HCT116 (cell line): ENCODE data around the gene SCAND1. TPM values are rescaled to one million over a fixed set of nuclear protein-coding genes. Genes with fewer than 3 reads are reported as not detected.
A peak's percentile ranks its signal among the peaks of the same experiment; 100 is the strongest.

ENCODE experiments used
- ATAC-seq: fragments of 200-7000 bp; cut with Tn5 transposase; 2 replicates; pipeline ENCODE4 v1.9.1; 2020; ENCODE audit warnings: mild to moderate bottlenecking, moderate library complexity
- BruUV-seq: library from RNA; stranded (reverse); fragments of 400-500 nt; replicated peaks from 2 replicates; lab custom pipeline; 2021; lab: Mats Ljungman, UMichigan
- CTCF ChIA-PET: fragments of 300-600 bp; sonication (Branson Sonifier 250); formaldehyde crosslinking; loops from one replicate; lab custom pipeline; 2021; ENCODE audit warnings: antibody characterized with exemption; lab: Charles Lee
- POLR2A ChIA-PET: fragments of 300-600, 350-600 bp; sonication (Branson Sonifier 250); formaldehyde crosslinking; loops from one replicate; lab custom pipeline; 2021; ENCODE audit warnings: antibody characterized with exemption; lab: Charles Lee
- RAD21 ChIA-PET, 2 experiments: fragments of 300-600 bp; sonication (Branson Sonifier 250); formaldehyde crosslinking; loops; one replicate each; lab custom pipeline; 2023; ENCODE audit warnings: low total read pairs in 2 of 2; ENCODE audit not compliant: uncharacterized antibody in 2 of 2, unreplicated experiment in 2 of 2, low non-redundant PET in 1 of 2; lab: Charles Lee
- DNase-seq: peaks from one replicate; pipeline ENCODE4 v3.0.0-alpha.2; 2010; ENCODE audit warnings: low read depth, low spot score
- H2AFZ ChIP-seq: fragments of 200-600 bp; shearing (Covaris generic), sonication (generic); 2 replicates; pipeline ENCODE4 v1.6.1; 2017; ENCODE audit warnings: low read depth, mixed run types, mixed read lengths, antibody characterized with exemption, low read length; ENCODE audit not compliant: poor library complexity, severe bottlenecking
- H3K27ac ChIP-seq: 2 replicates; pipeline ENCODE4 v1.5.1; 2012; ENCODE audit warnings: low read depth, low read length
- H3K27me3 ChIP-seq: fragments of 200-600 bp; sonication (generic); 2 replicates; pipeline ENCODE4 v1.6.1; 2016; ENCODE audit warnings: mixed run types, low read length, mixed read lengths; ENCODE audit not compliant: insufficient read depth
- H3K36me3 ChIP-seq, 2 experiments: fragments of 200-500 bp in 1 of 2; fragments of 200-600 bp in 1 of 2; sonication (Bioruptor generic) in 1 of 2; sonication (generic) in 1 of 2; 2 replicates each; pipeline versions ENCODE4 v1.5.1 to v1.6.1; 2014 to 2016; ENCODE audit warnings: low read length in 2 of 2, inconsistent platforms in 1 of 2, mixed read lengths in 1 of 2, mixed run types in 1 of 2; ENCODE audit not compliant: insufficient read depth in 2 of 2, control insufficient read depth in 1 of 2
- H3K4me1 ChIP-seq, 2 experiments: fragments of 200-600 bp in 1 of 2; sonication (generic) in 1 of 2; 2 replicates each; pipeline versions ENCODE4 v1.5.1 to v1.6.1; 2012 to 2017; ENCODE audit warnings: low read length in 2 of 2, inconsistent platforms in 1 of 2, mild to moderate bottlenecking in 1 of 2, mixed read lengths in 1 of 2, mixed run types in 1 of 2, moderate library complexity in 1 of 2; ENCODE audit not compliant: insufficient read depth in 2 of 2, control insufficient read depth in 1 of 2
- H3K4me2 ChIP-seq: fragments of 200-600 bp; sonication (generic); 2 replicates; pipeline ENCODE4 v1.6.1; 2017; ENCODE audit warnings: mixed run types, low read length, mixed read lengths
- H3K4me3 ChIP-seq, 2 experiments: fragments of 200-600 bp in 1 of 2; sonication (generic) in 1 of 2; replicated peaks in 1 of 2; 2 replicates each; pipeline ENCODE4 v1.5.1; 2011 to 2016; ENCODE audit warnings: low read length in 2 of 2, control low read depth in 1 of 2, low read depth in 1 of 2, mild to moderate bottlenecking in 1 of 2, mixed read lengths in 1 of 2, mixed run types in 1 of 2
- H3K79me2 ChIP-seq: fragments of 200-600 bp; sonication (generic); 2 replicates; pipeline ENCODE4 v1.6.1; 2017; ENCODE audit warnings: mild to moderate bottlenecking, mixed run types, low read length, moderate library complexity, mixed read lengths; ENCODE audit not compliant: insufficient read depth
- H3K9ac ChIP-seq: fragments of 200-600 bp; sonication (generic); 2 replicates; pipeline ENCODE4 v1.6.1; 2016; ENCODE audit warnings: low read length, mixed read lengths
- H3K9me2 ChIP-seq: fragments of 200-600 bp; sonication (generic), shearing (Covaris generic); 2 replicates; pipeline ENCODE4 v1.6.1; 2017; ENCODE audit warnings: mixed run types, mild to moderate bottlenecking, moderate library complexity; ENCODE audit not compliant: insufficient read depth
- H3K9me3 ChIP-seq, 2 experiments: fragments of 200-500 bp in 1 of 2; fragments of 200-600 bp in 1 of 2; sonication (Bioruptor generic) in 1 of 2; sonication (generic) in 1 of 2; 2 replicates each; pipeline ENCODE4 v1.6.1; 2014 to 2017; ENCODE audit warnings: low read length in 2 of 2, mixed read lengths in 2 of 2, inconsistent platforms in 1 of 2, low read depth in 1 of 2, mild to moderate bottlenecking in 1 of 2, mixed run types in 1 of 2, moderate library complexity in 1 of 2; ENCODE audit not compliant: control insufficient read depth in 1 of 2, insufficient read depth in 1 of 2
- H4K20me1 ChIP-seq: fragments of 200-600 bp; sonication (generic), shearing (Covaris generic); 2 replicates; pipeline ENCODE4 v1.6.1; 2017; ENCODE audit warnings: mixed run types, mild to moderate bottlenecking, moderate library complexity; ENCODE audit not compliant: insufficient read depth
- CBX3 ChIP-seq: IDR thresholded peaks from 2 replicates; pipeline ENCODE4 v1.6.1; 2012; ENCODE audit warnings: low read depth
- EGR1 ChIP-seq: IDR thresholded peaks from 2 replicates; pipeline ENCODE4 v1.6.1; 2012; ENCODE audit warnings: low read depth
- ELF1 ChIP-seq: IDR thresholded peaks from 2 replicates; pipeline ENCODE4 v1.6.1; 2012; ENCODE audit warnings: low read depth, borderline replicate concordance
- EZH2phosphoT487 ChIP-seq: fragments of 200-600 bp; IDR thresholded peaks from 2 replicates; pipeline ENCODE4 v1.6.1; 2018; ENCODE audit warnings: antibody characterized with exemption, borderline replicate concordance
- JUND ChIP-seq: IDR thresholded peaks from 2 replicates; pipeline ENCODE4 v1.6.1; 2012
- POLR2A ChIP-seq: IDR thresholded peaks from 2 replicates; pipeline ENCODE4 v1.7.0; 2011; ENCODE audit warnings: borderline replicate concordance; ENCODE audit not compliant: insufficient read depth, insufficient read length; ENCODE audit errors: extremely low read depth
- RAD21 ChIP-seq: IDR thresholded peaks from 2 replicates; pipeline ENCODE4 v1.6.1; 2012; ENCODE audit warnings: low read depth, mild to moderate bottlenecking
- SP1 ChIP-seq: IDR thresholded peaks from 2 replicates; pipeline ENCODE4 v1.6.1; 2012; ENCODE audit warnings: low read depth
- SRF ChIP-seq: IDR thresholded peaks from 2 replicates; pipeline ENCODE4 v1.6.1; 2012; ENCODE audit warnings: low read depth
- TCF7L2 ChIP-seq: IDR thresholded peaks from 2 replicates; pipeline ENCODE4 v1.7.0; 2011; ENCODE audit warnings: borderline replicate concordance, inconsistent platforms; ENCODE audit not compliant: insufficient read depth, insufficient read length; ENCODE audit errors: extremely low read depth
- YY1 ChIP-seq: IDR thresholded peaks from 2 replicates; pipeline ENCODE4 v1.6.1; 2011; ENCODE audit warnings: low read length, low read depth, moderate library complexity, mild to moderate bottlenecking; ENCODE audit not compliant: insufficient replicate concordance; ENCODE audit errors: extremely low read depth
- ZFX ChIP-seq: fragments of 450-650 bp; IDR thresholded peaks from 2 replicates; pipeline ENCODE4 v1.6.1; 2017
- ZNF274 ChIP-seq: fragments of 200-500 bp; sonication (Bioruptor generic); IDR thresholded peaks from 2 replicates; pipeline ENCODE4 v1.6.1; 2014; ENCODE audit warnings: mild to moderate bottlenecking, low read depth, low read length, inconsistent platforms
- intact Hi-C: fragments of 100-400 bp; cut with micrococcal nuclease; formaldehyde crosslinking; loops from 2 replicates; pipeline ENCODE4 v1.10.0; 2022
- total RNA-seq: library from RNA; stranded (reverse); gene quantifications from one replicate; pipeline ENCODE4 v1.2.1, GENCODE V29; 2021; ENCODE audit not compliant: unreplicated experiment
- TF ChIP-seq, protein P1 (sequence below): IDR thresholded peaks from 2 replicates; pipeline ENCODE4 v1.6.1; 2012
- TF ChIP-seq, protein P2 (sequence below): IDR thresholded peaks from 2 replicates; pipeline ENCODE4 v1.6.1; 2012
- TF ChIP-seq, protein P3 (sequence below), 3 experiments: fragments of 200-600 bp in 1 of 3; sonication (generic) in 1 of 3; IDR thresholded peaks in 2 of 3; conservative IDR thresholded peaks in 1 of 3; 2 replicates each; pipeline ENCODE4 v1.5.1; 2012 to 2017; ENCODE audit warnings: low read depth in 2 of 3, low read length in 2 of 3, antibody characterized with exemption in 1 of 3, borderline replicate concordance in 1 of 3, control low read depth in 1 of 3, mild to moderate bottlenecking in 1 of 3, mixed read lengths in 1 of 3, mixed run types in 1 of 3, moderate library complexity in 1 of 3; ENCODE audit not compliant: insufficient read depth in 1 of 3
- TF ChIP-seq, protein P4 (sequence below): IDR thresholded peaks from 2 replicates; pipeline ENCODE4 v1.6.1; 2012; ENCODE audit warnings: low read depth

SCAND1 gene
- total RNA-seq, 1 experiment from 2014 or later, result 46.2 TPM

GRCh38 chr20:35954200-35954906 lies at the start of gene SCAND1 (continued):
- no peak; the same call in none of the 2 replicates for TF ChIP-seq EGR1
- TF ChIP-seq SRF, result peak; percentile 87
- TF ChIP-seq, protein P1, sequence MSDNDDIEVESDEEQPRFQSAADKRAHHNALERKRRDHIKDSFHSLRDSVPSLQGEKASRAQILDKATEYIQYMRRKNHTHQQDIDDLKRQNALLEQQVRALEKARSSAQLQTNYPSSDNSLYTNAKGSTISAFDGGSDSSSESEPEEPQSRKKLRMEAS, result peak; percentile 99
- no peak for TF ChIP-seq TCF7L2
- TF ChIP-seq JUND, result peak; percentile 35; the same call in 1 of the 2 replicates
- peak; percentile 93 for TF ChIP-seq CBX3
- TF ChIP-seq YY1, result peak; percentile 86

- no peak overlapping the region for H3K4me2 ChIP-seq
- peaks cover 6 to 9% of the 10 kb centered on the region in 2 experiments; a peak in 1 of 4 replicates for H3K9me3 ChIP-seq
- H3K9ac ChIP-seq, result no peak overlapping the region
- no peaks in the 10 kb centered on the region for H3K36me3 ChIP-seq
- no peaks in the 10 kb centered on the region for H4K20me1 ChIP-seq
- RAD21 ChIA-PET, result no interaction called here
- no peaks in the 10 kb centered on the region for H3K9me2 ChIP-seq
- no peak for TF ChIP-seq SP1
- TF ChIP-seq, protein P2, sequence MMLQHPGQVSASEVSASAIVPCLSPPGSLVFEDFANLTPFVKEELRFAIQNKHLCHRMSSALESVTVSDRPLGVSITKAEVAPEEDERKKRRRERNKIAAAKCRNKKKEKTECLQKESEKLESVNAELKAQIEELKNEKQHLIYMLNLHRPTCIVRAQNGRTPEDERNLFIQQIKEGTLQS, result no peak
- TF ChIP-seq, protein P3, sequence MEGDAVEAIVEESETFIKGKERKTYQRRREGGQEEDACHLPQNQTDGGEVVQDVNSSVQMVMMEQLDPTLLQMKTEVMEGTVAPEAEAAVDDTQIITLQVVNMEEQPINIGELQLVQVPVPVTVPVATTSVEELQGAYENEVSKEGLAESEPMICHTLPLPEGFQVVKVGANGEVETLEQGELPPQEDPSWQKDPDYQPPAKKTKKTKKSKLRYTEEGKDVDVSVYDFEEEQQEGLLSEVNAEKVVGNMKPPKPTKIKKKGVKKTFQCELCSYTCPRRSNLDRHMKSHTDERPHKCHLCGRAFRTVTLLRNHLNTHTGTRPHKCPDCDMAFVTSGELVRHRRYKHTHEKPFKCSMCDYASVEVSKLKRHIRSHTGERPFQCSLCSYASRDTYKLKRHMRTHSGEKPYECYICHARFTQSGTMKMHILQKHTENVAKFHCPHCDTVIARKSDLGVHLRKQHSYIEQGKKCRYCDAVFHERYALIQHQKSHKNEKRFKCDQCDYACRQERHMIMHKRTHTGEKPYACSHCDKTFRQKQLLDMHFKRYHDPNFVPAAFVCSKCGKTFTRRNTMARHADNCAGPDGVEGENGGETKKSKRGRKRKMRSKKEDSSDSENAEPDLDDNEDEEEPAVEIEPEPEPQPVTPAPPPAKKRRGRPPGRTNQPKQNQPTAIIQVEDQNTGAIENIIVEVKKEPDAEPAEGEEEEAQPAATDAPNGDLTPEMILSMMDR (IDR thresholded peaks at IDR 0.05 in 2 of 3, conservative IDR thresholded peaks at IDR 0.05 in 1 of 3; ENCODE audit: borderline replicate concordance in 1 of 3, insufficient read depth in 1 of 3, low read depth in 2 of 3, low read length in 2 of 3), result no peak
- TF ChIP-seq SRF, result no peak
- TF ChIP-seq, protein P4, sequence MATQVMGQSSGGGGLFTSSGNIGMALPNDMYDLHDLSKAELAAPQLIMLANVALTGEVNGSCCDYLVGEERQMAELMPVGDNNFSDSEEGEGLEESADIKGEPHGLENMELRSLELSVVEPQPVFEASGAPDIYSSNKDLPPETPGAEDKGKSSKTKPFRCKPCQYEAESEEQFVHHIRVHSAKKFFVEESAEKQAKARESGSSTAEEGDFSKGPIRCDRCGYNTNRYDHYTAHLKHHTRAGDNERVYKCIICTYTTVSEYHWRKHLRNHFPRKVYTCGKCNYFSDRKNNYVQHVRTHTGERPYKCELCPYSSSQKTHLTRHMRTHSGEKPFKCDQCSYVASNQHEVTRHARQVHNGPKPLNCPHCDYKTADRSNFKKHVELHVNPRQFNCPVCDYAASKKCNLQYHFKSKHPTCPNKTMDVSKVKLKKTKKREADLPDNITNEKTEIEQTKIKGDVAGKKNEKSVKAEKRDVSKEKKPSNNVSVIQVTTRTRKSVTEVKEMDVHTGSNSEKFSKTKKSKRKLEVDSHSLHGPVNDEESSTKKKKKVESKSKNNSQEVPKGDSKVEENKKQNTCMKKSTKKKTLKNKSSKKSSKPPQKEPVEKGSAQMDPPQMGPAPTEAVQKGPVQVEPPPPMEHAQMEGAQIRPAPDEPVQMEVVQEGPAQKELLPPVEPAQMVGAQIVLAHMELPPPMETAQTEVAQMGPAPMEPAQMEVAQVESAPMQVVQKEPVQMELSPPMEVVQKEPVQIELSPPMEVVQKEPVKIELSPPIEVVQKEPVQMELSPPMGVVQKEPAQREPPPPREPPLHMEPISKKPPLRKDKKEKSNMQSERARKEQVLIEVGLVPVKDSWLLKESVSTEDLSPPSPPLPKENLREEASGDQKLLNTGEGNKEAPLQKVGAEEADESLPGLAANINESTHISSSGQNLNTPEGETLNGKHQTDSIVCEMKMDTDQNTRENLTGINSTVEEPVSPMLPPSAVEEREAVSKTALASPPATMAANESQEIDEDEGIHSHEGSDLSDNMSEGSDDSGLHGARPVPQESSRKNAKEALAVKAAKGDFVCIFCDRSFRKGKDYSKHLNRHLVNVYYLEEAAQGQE, result no peak
- TF ChIP-seq, protein P1, result no peak
- no peak for TF ChIP-seq ELF1
- no peak for TF ChIP-seq ZNF274
- no peak for TF ChIP-seq POLR2A
- TF ChIP-seq CBX3, result no peak
- TF ChIP-seq RAD21, result no peak
- TF ChIP-seq ZFX, result no peak
- no peak for TF ChIP-seq YY1
- TF ChIP-seq EZH2phosphoT487, result no peak
- no peak for TF ChIP-seq JUND
- TF ChIP-seq EGR1, result no peak
- no peaks in the 10 kb centered on the region for H3K27me3 ChIP-seq
- DNase-seq (no peak), ATAC-seq (no peak)
- H3K4me1 ChIP-seq, result no peaks in the 10 kb centered on the region
- CTCF ChIA-PET, result interaction anchor here (2.7 kb wide), 1 partner anchor 11 kb away, joined by 9 read pairs; no protein-coding TSS in a partner anchor
- intact Hi-C loops, result no loop called here
- no peak overlapping the region for H3K27ac ChIP-seq
- H2AFZ ChIP-seq, result no peak overlapping the region
- no TSS peak for BruUV-seq
- no peak overlapping the region for H3K4me3 ChIP-seq
- POLR2A ChIA-PET, result no interaction called here
- H3K79me2 ChIP-seq, result no peaks in the 10 kb centered on the region
Measured at GRCh38 chr20:36004045-36004444, 49.7 kb upstream of the SCAND1 start.
